Measurements from ENCODE around the gene FAM174C. TPM values are rescaled to one million over a fixed set of nuclear protein-coding genes. Genes with fewer than 3 reads are reported as not detected.

FAM174C gene
- total RNA-seq, 1 experiment from 2014 or later = 59.4 TPM

GRCh38 chr19:1293782-1294604 is 18.7 kb downstream of the FAM174C start (continued):
- no peak for TF ChIP-seq JAZF1 (CRISPR knock-in tag; IDR thresholded peaks at IDR 0.05)
- TF ChIP-seq, protein P1, sequence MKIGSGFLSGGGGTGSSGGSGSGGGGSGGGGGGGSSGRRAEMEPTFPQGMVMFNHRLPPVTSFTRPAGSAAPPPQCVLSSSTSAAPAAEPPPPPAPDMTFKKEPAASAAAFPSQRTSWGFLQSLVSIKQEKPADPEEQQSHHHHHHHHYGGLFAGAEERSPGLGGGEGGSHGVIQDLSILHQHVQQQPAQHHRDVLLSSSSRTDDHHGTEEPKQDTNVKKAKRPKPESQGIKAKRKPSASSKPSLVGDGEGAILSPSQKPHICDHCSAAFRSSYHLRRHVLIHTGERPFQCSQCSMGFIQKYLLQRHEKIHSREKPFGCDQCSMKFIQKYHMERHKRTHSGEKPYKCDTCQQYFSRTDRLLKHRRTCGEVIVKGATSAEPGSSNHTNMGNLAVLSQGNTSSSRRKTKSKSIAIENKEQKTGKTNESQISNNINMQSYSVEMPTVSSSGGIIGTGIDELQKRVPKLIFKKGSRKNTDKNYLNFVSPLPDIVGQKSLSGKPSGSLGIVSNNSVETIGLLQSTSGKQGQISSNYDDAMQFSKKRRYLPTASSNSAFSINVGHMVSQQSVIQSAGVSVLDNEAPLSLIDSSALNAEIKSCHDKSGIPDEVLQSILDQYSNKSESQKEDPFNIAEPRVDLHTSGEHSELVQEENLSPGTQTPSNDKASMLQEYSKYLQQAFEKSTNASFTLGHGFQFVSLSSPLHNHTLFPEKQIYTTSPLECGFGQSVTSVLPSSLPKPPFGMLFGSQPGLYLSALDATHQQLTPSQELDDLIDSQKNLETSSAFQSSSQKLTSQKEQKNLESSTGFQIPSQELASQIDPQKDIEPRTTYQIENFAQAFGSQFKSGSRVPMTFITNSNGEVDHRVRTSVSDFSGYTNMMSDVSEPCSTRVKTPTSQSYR (CRISPR knock-in tag; IDR thresholded peaks at IDR 0.05) = no peak

DNA sequence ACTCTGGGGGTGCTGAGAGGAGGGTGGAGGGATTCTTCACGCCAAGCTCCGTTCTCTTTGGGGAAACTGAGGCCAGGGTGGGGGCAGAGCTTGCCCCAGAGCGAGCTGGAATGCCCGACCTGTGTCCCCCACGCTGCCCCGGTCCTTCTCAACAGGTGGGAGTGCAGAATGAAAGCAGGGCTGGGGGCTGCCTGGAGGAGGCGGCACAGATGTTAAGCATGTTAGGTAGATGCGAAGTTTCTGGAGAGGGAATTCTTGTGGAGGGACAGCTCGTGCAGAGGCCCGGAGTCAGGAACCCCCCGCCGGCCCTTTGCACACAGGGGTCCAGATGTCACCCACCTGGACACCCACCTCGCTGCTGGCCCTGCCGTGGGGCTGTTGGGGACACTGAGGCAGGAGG is 19.4 kb downstream of the FAM174C start:
- ChIA-PET POLR2A (interaction anchor here (0.7 kb wide), 1 partner anchor 292 kb away, joined by 4 read pairs; no protein-coding TSS in a partner anchor), CTCF (no interaction called here)
- Mint-ChIP-seq H3K36me3 (no peaks in the 10 kb centered on the region), H3K9me3 (no peaks in the 10 kb centered on the region), H3K4me3 (peak overlapping the region; percentile 59), H3K27me3 (ENCODE audit: low read depth) (peaks cover 8% of the 10 kb centered on the region), H3K4me1 (peaks cover 3% of the 10 kb centered on the region; the same call in 1 of the 2 replicates), H3K27ac (no peak overlapping the region)
- no peak for ATAC-seq
- DNase-seq (ENCODE audit: low spot score) = no peak
- TF ChIP-seq FOXK1 (CRISPR knock-in tag; IDR thresholded peaks at IDR 0.05) (no peak), ARID4B (CRISPR knock-in tag; IDR thresholded peaks at IDR 0.05; ENCODE audit: borderline replicate concordance) (no peak), CBFB (CRISPR knock-in tag; IDR thresholded peaks at IDR 0.05; ENCODE audit: low read depth) (no peak), CREM (CRISPR knock-in tag; IDR thresholded peaks at IDR 0.05) (no peak), ZNF219 (CRISPR knock-in tag; IDR thresholded peaks at IDR 0.05; ENCODE audit: borderline replicate concordance) (no peak), NR3C1 (CRISPR knock-in tag; conservative IDR thresholded peaks at IDR 0.05; ENCODE audit: low read depth) (no peak), NFE2L1 (CRISPR knock-in tag; IDR thresholded peaks at IDR 0.05) (no peak)
- TF ChIP-seq, protein P2, sequence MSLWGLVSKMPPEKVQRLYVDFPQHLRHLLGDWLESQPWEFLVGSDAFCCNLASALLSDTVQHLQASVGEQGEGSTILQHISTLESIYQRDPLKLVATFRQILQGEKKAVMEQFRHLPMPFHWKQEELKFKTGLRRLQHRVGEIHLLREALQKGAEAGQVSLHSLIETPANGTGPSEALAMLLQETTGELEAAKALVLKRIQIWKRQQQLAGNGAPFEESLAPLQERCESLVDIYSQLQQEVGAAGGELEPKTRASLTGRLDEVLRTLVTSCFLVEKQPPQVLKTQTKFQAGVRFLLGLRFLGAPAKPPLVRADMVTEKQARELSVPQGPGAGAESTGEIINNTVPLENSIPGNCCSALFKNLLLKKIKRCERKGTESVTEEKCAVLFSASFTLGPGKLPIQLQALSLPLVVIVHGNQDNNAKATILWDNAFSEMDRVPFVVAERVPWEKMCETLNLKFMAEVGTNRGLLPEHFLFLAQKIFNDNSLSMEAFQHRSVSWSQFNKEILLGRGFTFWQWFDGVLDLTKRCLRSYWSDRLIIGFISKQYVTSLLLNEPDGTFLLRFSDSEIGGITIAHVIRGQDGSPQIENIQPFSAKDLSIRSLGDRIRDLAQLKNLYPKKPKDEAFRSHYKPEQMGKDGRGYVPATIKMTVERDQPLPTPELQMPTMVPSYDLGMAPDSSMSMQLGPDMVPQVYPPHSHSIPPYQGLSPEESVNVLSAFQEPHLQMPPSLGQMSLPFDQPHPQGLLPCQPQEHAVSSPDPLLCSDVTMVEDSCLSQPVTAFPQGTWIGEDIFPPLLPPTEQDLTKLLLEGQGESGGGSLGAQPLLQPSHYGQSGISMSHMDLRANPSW (CRISPR knock-in tag; conservative IDR thresholded peaks at IDR 0.05; ENCODE audit: low read depth) = no peak

Measured in WTC11 (cell line).